Uterus (tissue), 4 donors: ENCODE results near the gene ERICH6. TPM values are rescaled to one million over a fixed set of nuclear protein-coding genes. Genes with fewer than 3 reads are reported as not detected.

ENCODE experiments used
- DNase-seq, 2 donors: peaks; one replicate each; pipeline ENCODE4 v3.0.0-alpha.2; 2019 to 2020
- H3K27ac ChIP-seq, 2 donors: fragments of 200-600 bp; sonication (generic); 1 replicate in 1 of 2; 2 replicates in 1 of 2; pipeline ENCODE4 v1.5.1; 2016 to 2018
- H3K27me3 ChIP-seq, 2 donors: fragments of 200-600 bp; sonication (generic); one replicate each; pipeline ENCODE4 v1.5.1; 2018 to 2019; ENCODE audit warnings: control low read depth in 1 of 2
- H3K36me3 ChIP-seq, 2 donors: fragments of 200-600 bp; sonication (generic); one replicate each; pipeline ENCODE4 v1.5.1; 2019; ENCODE audit warnings: control low read depth in 1 of 2
- H3K4me1 ChIP-seq, 2 donors: fragments of 200-600 bp; sonication (generic); one replicate each; pipeline ENCODE4 v1.5.1; 2018 to 2019; ENCODE audit warnings: control low read depth in 1 of 2
- H3K4me3 ChIP-seq, 2 donors: fragments of 200-600 bp; sonication (generic); 1 replicate in 1 of 2; 2 replicates in 1 of 2; pipeline ENCODE4 v1.5.1; 2018 to 2019; ENCODE audit warnings: mild to moderate bottlenecking in 1 of 2
- H3K9me3 ChIP-seq, 2 donors: fragments of 200-600 bp; sonication (generic); one replicate each; pipeline ENCODE4 v1.5.1; 2019; ENCODE audit warnings: control low read depth in 1 of 2
- CTCF ChIP-seq, 4 experiments: fragments of 200-600 bp in 2 of 4; fragments of 450-650 bp in 2 of 4; sonication (generic) in 2 of 4; IDR thresholded peaks; one replicate each; pipeline ENCODE4 v1.5.1; 2016 to 2019; ENCODE audit warnings: antibody characterized with exemption in 4 of 4, mild to moderate bottlenecking in 2 of 4, moderate library complexity in 1 of 4
- POLR2A ChIP-seq, 2 donors: fragments of 450-650 bp; IDR thresholded peaks; one replicate each; pipeline ENCODE4 v1.6.1; 2016; ENCODE audit warnings: antibody characterized with exemption in 2 of 2, mild to moderate bottlenecking in 1 of 2, moderate library complexity in 1 of 2
- intact Hi-C: fragments of 100-400 bp; cut with DNase I; formaldehyde crosslinking; loops from one replicate; pipeline ENCODE4 v1.15.1; 2023; ENCODE audit warnings: low total_unique reads
- total RNA-seq, 4 donors: library from RNA; depleted of rRNA in 3 of 4; stranded (reverse); fragments of >200 nt in 3 of 4; gene quantifications; one replicate each; pipeline versions ENCODE4 v1.1.0 to v1.2.4, GENCODE V29; 2014 to 2023
- donor health status: DM: yes; HTN: yes; CAD: no.

Gene ERICH6
- total RNA-seq, 4 donors from 2014 or later, result not detected

GRCh38 chr3:150739877-150740645 lies 36.3 kb upstream of the ERICH6 start:
- no peak for TF ChIP-seq POLR2A (IDR thresholded peaks at IDR 0.05)
- TF ChIP-seq CTCF (IDR thresholded peaks at IDR 0.05), result no peak
- no peaks in the 10 kb centered on the region for H3K27me3 ChIP-seq
- H3K4me1 ChIP-seq, result no peaks in the 10 kb centered on the region
- intact Hi-C loops, result no loop called here
- H3K9me3 ChIP-seq, result no peaks in the 10 kb centered on the region
- H3K4me3 ChIP-seq, result no peak overlapping the region
- H3K36me3 ChIP-seq, result no peaks in the 10 kb centered on the region
- H3K27ac ChIP-seq, result no peak overlapping the region
- no peak for DNase-seq

GRCh38 chr3:150739200-150739863 lies 35.6 kb upstream of the ERICH6 start:
- no peaks in the 10 kb centered on the region for H3K4me1 ChIP-seq
- no peak overlapping the region for H3K27ac ChIP-seq
- H3K27me3 ChIP-seq, result no peaks in the 10 kb centered on the region
- TF ChIP-seq POLR2A (IDR thresholded peaks at IDR 0.05) (no peak), CTCF (IDR thresholded peaks at IDR 0.05) (no peak)
- intact Hi-C loops, result no loop called here
- DNase-seq, result no peak
- H3K36me3 ChIP-seq, result no peaks in the 10 kb centered on the region
- no peaks in the 10 kb centered on the region for H3K9me3 ChIP-seq
- H3K4me3 ChIP-seq, result no peak overlapping the region

GRCh38 chr3:150738688-150739087 lies 35.0 kb upstream of the ERICH6 start:
- Histone ChIP-seq H3K9me3 (no peaks in the 10 kb centered on the region), H3K4me3 (no peak overlapping the region), H3K27ac (no peak overlapping the region), H3K36me3 (no peaks in the 10 kb centered on the region), H3K27me3 (no peaks in the 10 kb centered on the region), H3K4me1 (no peaks in the 10 kb centered on the region)
- no peak for DNase-seq
- TF ChIP-seq POLR2A (IDR thresholded peaks at IDR 0.05) (no peak), CTCF (IDR thresholded peaks at IDR 0.05) (no peak)
- intact Hi-C loops, result no loop called here

GRCh38 chr3:150737874-150738679 lies 34.4 kb upstream of the ERICH6 start:
- Histone ChIP-seq H3K9me3 (no peaks in the 10 kb centered on the region), H3K36me3 (no peaks in the 10 kb centered on the region), H3K27ac (no peak overlapping the region), H3K27me3 (no peaks in the 10 kb centered on the region), H3K4me3 (no peak overlapping the region), H3K4me1 (no peaks in the 10 kb centered on the region)
- no peak for DNase-seq
- intact Hi-C loops, result no loop called here
- TF ChIP-seq CTCF (IDR thresholded peaks at IDR 0.05) (no peak), POLR2A (IDR thresholded peaks at IDR 0.05) (no peak)
